C1 segment of cervical spinal cord (tissue), 14 donors: ENCODE results near the gene GLRA1.
A peak's percentile ranks its signal among the peaks of the same experiment; 100 is the strongest.
"Not testable (repeated sequence)": the region's sequence is repeated elsewhere in the genome, so short reads cannot be mapped to it uniquely, and the experiment has no call there.

Source experiments
- DNase-seq, 14 donors: peaks; one replicate each; lab custom pipeline; 2025; lab: John Stamatoyannopoulos, UW

GLRA1 gene

DNA sequence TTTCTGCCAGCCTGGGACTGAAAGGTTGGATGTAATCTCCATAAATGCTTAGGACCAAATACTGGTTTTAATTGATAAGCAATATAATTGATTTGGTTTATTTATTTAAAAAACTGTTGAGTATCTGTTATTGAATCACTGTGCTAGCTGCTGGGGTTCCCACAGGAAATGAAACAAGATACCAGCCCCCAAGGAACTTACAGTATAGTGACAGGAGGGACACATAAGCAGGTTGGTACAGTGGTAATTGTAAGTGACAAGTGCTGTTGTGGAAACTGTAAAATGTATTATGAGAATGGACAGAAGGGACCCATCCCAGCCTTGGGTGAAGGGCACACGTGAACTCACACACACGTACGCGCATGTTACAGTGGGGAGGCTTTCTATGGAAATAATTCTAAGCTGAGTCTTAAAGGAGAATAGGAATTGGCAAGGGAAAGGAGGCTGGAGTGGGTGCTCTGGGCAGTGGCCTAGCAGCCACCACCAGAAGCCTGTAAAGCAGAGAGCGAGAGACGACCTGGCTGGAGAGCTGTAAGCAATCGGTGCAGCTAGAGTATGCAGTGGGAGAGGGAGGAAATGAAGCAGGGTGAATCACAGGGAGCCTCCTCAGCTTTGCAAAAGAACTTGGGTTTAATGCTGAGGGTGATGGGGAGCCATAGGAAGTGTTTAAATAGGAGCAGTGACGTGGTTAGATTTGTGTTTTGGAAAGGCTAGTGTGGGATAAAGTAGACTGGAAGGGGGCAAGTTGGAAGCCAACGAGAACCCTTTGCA is 39.3 kb downstream of the GLRA1 start:
- no peak for DNase-seq

DNA sequence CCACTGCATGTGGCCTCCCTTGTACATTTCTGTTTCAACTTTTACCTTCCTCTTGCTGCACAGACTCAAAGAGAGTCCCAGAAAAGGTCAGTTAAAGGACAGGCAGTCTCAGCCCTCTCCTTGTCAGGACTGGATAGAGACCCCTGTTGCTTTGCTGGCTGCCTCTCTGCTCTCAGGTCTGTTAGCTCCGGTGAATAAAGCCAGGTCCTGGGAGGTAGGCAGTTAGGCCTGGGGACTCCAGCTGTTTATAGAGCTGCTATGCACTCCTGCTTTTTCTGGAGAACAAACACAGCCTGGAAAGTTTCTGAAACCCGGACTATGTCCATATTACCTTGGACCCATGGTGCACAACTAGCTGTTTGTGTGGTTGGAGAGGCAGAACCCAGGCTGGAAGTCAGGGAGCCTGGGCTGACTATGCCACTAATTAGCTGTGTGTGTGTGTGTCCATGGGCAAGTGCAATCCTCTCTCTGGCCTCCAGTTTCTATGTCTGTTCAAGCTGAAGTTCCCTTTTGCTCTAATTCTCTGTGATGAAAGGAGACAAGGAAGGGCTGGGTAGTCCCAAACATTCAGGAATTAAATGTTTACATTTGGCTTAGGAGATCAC is 42.9 kb downstream of the GLRA1 start:
- peak in 1 of 14 donors; percentile 75 for DNase-seq

DNA sequence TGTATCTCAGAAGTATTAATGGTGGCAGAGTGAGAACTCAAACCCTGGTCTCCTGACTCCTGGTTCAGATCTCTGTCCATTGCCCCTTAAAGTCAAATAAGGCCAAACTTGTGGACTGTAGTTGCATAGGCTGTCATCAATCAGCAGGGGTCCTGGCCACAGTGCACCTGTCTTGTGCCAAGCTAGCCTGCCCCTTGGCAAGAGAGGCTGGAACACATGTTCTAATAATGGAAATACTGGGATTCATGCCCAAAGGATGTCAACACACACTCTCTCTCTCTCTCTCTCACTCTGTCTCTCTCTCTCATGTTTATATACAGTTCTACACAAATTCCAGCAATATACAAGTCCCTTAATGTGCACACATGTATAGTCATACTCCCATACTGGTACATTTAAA is 44.3 kb downstream of the GLRA1 start:
- peak in 6 of 14 donors; percentile 1 to 91 (median 8) for DNase-seq

DNA sequence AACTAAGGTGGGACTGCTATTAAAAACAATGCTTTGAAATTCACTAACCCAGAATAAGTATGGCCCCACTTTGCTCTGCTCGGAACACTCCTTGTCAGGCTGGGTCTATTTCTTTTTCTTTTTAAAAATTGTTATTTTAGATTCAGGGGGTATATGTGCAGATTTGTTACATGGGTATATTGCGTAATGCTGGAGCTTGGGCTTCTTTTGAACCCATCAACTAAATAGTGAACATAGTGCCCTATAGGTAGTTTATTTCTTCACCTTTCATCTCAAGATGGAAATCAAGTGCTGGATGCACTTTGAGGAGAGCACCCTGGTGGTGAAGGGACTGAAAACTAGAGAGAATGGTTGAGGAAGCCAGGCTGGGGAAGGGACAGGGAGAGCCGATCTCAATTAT is 51.0 kb downstream of the GLRA1 start:
- no peak for DNase-seq

DNA sequence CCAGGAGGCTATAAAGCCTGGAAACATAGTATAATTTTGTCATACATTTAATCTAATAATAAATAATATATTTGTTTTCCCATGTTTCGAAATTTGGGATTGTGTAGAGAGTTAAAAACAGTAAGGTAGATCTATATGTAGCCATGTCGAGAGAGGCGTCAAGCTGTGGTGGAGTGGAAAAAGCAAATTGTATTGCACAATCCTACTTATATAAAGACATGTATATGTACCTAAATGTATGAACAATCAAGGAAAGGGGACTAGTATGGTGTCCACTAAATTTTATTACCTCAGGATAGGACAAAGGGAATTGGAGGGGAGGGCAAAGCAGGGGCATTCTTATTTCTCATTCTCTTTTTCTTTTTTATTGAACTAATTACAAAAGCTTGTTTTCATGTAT is 52.0 kb downstream of the GLRA1 start:
- no peak for DNase-seq

DNA sequence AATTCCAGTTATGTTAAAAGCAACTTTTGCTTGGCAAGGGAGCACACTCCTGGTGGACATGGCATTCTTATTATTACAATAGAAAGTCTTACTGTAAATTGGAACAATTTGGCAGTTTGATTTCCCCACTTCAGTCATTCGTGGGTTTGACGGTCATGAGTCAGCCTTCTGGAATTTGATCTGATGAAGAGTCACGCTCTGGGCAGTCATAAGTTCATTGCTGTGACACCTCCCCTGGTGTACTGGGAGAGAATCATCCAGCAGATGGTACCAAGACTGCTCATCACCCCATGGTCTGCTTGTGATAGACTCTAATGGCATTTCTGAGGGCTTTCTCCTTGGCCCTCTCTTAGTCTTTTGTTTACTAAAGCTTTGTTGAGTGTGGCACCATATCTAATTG is 53.8 kb downstream of the GLRA1 start:
- DNase-seq = no peak

DNA sequence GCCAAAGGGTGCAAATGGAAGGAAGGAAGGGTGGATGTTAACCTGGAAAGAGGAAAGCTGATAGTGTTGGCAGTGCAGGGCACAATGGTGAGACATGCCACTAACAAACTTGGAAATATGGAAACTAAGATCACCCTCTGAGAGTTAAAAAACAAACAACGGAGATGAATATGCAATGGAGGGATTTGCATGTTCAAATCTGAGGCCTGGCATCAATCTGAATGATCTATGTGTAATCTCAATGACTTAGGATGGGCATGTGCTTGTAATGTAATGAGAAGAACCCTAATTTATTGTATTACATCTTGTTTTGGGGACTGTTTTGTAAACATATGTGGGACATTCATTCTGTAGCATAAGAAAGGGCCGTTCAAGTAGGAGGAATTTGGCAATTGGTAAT is 54.4 kb downstream of the GLRA1 start:
- DNase-seq = no peak

DNA sequence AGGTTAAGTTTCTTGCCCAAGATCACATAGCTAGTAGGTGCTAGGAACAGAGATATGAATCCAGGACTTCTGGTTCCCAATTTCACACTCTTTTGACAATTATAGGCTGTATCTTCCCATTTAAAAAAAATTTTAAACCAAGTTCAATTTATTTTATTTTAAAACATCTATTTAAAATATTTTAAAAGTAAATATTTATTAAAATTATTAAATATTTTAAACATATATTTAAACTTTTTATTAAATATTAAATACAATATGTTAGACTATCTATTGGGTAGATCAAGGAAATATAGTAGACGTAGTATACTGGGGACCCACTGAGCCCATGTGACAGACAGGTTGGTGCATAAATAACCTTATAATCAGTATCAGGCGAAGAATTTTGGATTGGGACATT is 54.8 kb downstream of the GLRA1 start:
- no peak for DNase-seq

DNA sequence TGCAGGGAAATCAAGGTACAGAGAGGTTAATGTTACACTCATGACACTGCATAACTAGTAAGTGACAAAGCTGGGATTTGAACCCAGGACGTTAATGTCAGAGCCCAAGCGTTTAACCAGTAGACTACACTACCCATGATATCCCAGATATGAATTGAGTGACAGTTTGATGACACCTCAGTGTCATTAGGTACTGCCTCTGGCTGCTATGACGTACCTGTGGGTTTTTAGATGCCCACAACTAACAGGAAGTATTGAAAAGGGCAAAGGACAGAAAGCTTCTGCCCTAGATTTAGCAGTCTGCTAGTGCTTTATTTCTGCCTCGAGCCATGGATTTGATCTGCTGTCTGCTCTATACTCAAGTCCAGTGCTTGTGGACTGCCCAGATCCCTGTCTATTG is 56.2 kb downstream of the GLRA1 start:
- DNase-seq = no peak

DNA sequence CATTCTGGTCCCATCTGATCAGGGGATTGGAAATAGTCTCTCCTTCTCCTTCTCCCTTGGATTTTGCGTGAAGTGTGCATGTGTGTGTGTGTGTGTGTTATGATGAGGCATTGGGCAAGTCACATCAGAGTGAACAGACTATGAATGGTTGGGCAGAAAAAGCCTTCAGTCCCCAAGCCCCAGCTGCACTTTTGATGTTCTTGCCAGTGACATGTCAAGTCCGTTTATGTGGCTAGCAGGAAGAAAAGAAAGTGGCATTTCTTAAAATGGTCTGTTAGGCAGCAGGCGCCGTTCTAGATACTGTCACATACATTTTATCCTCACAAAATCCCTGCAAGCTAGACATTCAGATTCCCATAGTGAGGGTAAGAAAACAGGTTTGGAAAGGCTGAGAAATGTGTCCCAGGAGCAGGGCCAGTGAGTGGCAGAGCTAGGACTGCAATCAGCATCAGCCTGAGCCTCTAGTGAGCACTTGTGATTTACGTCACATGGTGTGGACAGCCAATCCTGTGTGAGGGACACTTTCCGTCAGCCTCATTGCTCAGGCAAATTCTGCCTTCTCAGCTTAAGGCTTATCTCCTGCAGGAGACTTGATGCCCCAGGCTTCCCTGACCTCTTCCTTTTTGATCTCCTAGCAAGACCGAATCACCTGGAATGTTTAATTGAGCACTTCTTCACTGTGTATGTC is 60.4 kb downstream of the GLRA1 start:
- no peak for DNase-seq

DNA sequence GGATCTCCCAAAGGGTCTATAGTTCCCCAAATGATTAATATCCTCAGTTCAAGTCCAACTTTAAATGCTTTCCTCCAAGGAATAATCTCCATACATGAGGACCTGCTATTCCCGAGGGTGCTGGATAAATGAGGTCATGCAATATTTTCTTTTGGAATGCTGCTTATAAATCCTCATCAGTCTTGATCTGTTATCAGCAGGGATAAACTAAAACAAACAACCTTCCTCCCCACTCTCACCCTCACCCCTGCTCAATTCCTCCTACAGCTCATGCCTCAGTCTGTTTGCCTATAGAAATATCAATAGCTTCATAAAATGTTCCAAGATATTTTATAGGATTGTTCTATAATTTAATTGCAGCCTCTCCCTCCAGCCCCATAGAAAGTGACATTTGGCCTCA is 61.1 kb downstream of the GLRA1 start:
- DNase-seq = no peak

DNA sequence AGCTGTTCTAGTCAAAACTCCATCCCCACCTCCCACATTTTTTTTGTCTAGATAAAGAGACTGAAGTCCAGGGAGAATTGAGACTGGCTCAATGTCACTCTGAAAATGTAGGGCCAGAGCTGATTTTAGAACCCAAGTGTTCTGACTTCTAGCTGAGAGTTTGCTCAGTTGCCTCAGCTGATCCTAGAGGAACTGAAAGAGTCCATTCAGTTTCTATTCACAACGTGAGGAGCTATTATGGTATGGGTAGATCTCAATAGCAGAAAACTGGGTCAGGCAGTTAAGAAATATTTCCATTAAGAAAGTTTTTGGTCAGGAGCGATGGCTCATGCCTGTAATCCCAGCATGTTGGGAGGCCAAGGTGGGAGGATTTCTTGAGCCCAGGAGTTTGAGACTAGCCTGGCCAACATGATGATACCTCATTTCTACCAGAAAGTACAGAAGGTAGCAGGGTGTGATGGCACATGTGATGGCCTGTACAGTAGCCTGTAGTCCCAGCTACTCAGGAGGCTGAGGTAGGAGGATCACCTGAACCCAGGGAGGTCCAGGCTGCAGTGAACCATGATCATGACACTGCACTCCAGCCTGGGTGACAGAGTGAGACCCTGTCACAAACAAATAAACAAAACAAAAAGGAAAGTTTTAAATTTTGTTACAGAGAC is 61.7 kb downstream of the GLRA1 start:
- no peak for DNase-seq

DNA sequence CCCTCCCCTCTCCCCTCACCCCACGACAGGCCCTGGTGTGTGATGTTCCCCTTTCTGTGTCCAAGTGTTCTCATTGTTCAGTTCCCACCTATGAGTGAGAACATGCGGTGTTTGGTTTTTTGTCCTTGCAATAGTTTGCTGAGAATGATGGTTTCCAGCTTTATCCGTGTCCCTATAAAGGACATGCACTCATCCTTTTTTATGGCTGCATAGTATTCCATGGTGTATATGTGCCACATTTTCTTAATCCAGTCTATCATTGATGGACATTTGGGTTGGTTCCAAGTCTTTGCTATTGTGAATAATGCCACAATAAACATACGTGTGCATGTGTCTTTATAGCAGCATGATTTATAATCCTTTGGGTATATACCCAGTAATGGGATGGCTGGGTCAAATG is 63.8 kb downstream of the GLRA1 start:
- not testable (repeated sequence) for DNase-seq

DNA sequence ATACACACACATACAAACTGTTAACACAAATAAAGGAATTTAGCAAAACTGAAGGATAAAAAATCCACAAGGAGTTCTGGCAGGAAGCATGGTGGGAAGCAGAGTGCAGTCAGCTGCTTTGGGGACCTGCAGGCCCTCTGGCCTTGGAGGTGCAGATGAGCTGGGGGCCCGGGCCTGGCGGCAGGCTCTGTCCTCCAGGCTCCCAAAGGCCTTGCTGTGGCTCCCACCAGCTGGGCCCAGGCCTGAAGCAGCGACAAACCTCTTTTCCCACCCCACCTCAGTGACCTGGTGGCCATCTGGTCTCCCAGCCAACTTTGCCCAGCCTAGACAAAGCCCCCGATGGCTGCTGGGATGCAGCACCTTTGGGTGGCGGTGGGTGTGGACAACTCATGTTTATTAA is 67.8 kb downstream of the GLRA1 start:
- DNase-seq = no peak

DNA sequence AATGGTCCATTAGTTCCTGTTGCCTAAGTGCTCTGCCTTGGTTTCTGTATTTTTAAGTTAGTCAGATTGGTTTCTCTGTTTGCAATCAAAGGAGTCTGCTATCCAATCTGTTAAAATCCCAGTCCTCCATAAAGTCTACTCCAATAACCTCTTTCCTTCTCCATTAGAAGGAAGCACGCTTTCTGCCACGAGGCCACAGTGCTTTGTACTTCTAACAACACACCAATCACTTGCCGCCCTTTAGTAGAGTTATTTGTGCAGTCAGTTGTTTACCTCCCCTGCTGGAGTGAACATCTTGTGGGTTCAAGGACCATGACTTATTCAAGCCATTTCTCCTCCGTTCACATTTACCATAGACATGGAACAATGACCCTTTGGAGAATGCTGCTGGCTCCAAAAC is 69.0 kb downstream of the GLRA1 start:
- DNase-seq = no peak

DNA sequence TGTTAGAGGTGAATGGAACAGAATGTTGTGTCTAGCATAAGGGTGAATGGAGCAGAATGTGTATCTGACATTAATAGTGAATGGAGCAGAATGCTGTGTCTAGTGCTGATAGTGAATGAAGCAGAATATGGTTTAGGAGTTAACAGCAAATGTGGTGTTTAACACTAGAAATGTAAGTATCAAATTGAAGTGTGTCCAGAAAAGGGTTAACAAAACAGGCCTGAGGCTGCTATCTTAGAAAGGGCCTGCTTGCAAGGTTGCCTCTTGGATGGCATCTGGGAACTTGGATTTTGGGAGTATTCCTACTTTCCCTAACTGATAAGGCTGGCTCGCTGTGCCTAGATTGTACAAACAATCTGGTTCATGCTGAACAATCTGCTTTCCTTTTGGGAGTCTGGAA is 76.8 kb downstream of the GLRA1 start:
- DNase-seq = no peak

DNA sequence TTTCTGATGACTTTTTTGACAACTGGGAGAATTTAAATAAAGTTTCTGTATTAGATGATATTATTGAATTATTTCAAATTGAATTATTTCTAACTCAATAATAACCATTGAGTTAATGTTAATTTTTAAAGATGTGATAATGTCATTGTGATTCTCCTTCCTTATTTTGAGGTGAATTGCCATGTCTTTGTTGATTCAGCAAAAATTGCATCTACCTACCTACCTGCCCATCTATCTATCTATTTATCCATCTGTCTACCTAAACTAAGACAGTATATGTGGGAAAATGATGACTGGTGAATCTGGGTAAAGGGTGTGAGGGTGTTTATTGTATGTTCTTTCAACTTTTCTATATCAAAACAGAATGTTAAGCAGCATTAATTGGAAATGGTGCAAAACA is 77.9 kb downstream of the GLRA1 start:
- no peak for DNase-seq

DNA sequence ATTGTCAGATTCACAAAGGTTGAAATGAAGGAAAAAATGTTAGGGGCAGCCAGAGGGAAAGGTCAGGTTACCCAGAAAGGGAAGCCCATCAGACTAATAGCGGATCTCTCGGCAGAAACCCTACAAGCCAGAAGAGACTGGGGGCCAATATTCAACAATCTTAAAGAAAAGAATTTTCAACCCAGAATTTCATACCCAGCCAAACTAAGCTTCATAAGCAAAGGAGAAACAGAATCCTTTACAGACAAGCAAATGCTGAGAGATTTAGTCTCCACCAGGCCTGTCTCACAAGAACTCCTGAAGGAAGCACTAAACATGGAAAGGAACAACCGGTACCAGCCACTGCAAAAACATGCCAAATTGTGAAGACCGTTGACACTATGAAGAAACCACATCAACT is 91.8 kb downstream of the GLRA1 start:
- not testable (repeated sequence) for DNase-seq

DNA sequence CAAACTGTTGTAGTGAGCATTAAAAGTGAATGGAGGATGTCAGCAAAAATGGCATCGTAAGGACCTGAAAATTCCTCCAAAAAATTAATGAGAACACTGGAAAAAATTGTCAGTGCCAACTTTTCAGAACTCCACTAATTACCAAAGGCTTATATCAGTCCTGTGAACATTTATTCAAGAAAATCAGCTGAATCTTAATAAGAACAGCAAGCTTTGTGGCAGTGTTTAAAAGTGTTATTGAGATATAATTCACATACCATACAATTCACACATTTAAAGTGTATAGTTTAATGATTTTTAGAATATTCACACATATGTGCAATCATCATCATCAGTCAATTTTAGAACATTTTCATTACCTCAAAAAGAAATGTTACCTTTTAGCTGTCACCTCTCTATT is 95.3 kb downstream of the GLRA1 start:
- DNase-seq = no peak

DNA sequence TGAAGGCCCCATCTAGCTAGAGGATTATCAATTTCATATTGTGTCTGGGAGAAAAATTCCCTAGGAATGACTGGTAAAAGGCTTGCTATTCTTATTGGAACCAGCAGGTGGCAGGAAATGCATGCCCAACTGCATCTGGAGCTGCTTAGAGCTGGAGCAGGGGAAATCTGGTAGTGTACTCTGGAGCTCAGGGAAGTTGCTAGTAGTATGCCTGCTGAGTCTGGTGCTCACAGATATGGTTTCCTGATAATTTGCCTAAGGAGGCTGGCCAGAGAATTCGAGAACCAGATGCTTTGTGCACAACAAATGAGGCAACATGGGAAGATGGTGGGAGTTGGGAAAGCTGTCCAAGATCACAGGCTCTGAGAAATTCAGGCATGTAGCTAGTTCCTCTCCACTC is 99.2 kb downstream of the GLRA1 start:
- peak in 10 of 14 donors; percentile 3 to 53 (median 16) for DNase-seq

DNA sequence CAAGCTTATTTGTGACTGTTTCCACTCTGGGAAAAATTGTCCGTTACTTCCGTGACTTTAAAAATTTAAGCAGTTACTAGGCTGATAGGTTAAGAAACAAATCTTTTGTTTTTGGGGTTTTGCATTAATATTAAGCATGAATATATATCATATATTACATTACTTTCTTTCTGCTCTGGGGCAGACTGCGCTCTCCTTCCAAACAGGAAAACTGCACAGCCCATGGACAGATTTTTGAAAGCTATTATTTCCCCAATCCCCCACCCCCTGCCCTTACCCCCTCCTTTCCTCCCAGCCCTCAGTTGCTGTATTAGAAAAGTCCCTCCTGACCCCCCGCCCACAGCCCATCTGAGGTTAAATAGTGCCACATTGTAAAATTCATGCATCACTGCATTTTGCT is 102.5 kb downstream of the GLRA1 start:
- no peak for DNase-seq

DNA sequence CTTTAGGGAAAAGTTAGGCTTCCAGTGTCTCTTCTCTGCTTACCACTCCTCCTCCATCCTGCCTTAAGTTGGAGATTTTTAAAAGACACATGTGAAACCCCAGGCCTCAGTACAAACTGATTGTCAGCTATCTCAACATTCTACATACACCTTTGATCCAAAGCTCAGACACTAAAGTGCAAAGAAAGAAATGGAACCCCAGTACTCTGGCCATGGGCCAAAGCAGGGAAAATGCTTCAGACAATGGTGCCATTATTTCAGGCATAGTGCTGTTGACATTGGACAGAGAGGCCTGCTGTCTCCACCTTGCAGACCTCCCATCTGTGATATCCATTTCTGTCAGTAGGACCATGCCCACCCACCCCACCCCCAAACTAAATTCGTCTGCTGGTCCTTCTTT is 103.7 kb downstream of the GLRA1 start:
- peak in 2 of 14 donors; percentile 7 to 12 for DNase-seq
